Measurements from ENCODE around the gene ZNF761. TPM values are rescaled to one million over a fixed set of nuclear protein-coding genes. Genes with fewer than 3 reads are reported as not detected.
"Not testable (repeated sequence)": the region's sequence is repeated elsewhere in the genome, so short reads cannot be mapped to it uniquely, and the experiment has no call there.

Gene ZNF761
- total and polyA plus RNA-seq, 2 donors (not counting 3 experiments of a cell fraction or from before 2014, with no cell fraction given) = 6.4 to 8.8 TPM

GRCh38 chr19:53422551-53422950, 9.2 kb upstream of the ZNF761 start:
- Histone ChIP-seq H3K79me2 (ENCODE audit: control insufficient read depth, insufficient read depth, low read length) (no peaks in the 10 kb centered on the region), H3K4me2 (ENCODE audit: insufficient read depth, low read length) (no peak overlapping the region), H3K27me3 (ENCODE audit: control insufficient read depth in 2 of 2, insufficient read depth in 2 of 2, low read length in 2 of 2) (no peaks in the 10 kb centered on the region), H3K36me3 (ENCODE audit: control insufficient read depth in 2 of 2, extremely low read depth in 1 of 2, insufficient read depth in 2 of 2, low read length in 2 of 2) (no peaks in the 10 kb centered on the region), H3K27ac (ENCODE audit: insufficient read depth, low read depth, low read length) (no peak overlapping the region), H3K9ac (replicated peaks; ENCODE audit: extremely low read depth, insufficient read depth, low read length) (no peak overlapping the region), H3K9me3 (replicated peaks; ENCODE audit: control insufficient read depth, insufficient read depth, low read length) (no peaks in the 10 kb centered on the region), H2AFZ (ENCODE audit: low read depth, low read length) (no peak overlapping the region), H3K4me3 (replicated peaks in 1 of 3; ENCODE audit: insufficient read depth in 1 of 3, low read depth in 1 of 3, low read length in 3 of 3) (no peak overlapping the region), H3K9me1 (replicated peaks; ENCODE audit: control insufficient read depth, extremely low read depth, insufficient read depth, low read length) (no peaks in the 10 kb centered on the region), H4K20me1 (replicated peaks; ENCODE audit: control insufficient read depth, extremely low read depth, insufficient read depth, low read length) (no peaks in the 10 kb centered on the region), H3K4me1 (ENCODE audit: control insufficient read depth, extremely low read depth, insufficient read depth, low read length) (no peaks in the 10 kb centered on the region)
- dilution Hi-C loops (cut with MboI; ENCODE audit: extremely low pct_ligation_motif_present, low sequenced_read_pairs) (no loop called here), intact Hi-C loops (cut with micrococcal nuclease) (no loop called here)
- DNase-seq (ENCODE audit: low read depth, low spot score) (no peak), FAIRE-seq (no peak)
- ChIA-PET POLR2A (interaction anchor here (0.6 kb wide), 1 partner anchor 9 kb away, joined by 5 read pairs; no protein-coding TSS in a partner anchor), CTCF (interaction anchor here (0.9 kb wide), 1 partner anchor 324 kb away, joined by 3 read pairs; no protein-coding TSS in a partner anchor)
- BruUV-seq (replicated peaks) = no TSS peak
- TF ChIP-seq CTCF (IDR thresholded peaks at IDR 0.05; ENCODE audit: extremely low read depth in 1 of 2, insufficient read depth in 1 of 2, low read depth in 1 of 2, low read length in 2 of 2) (no peak), POLR2AphosphoS5 (IDR thresholded peaks at IDR 0.05; ENCODE audit: insufficient read depth, low read depth, low read length) (no peak), MYC (IDR thresholded peaks at IDR 0.05; ENCODE audit: low read depth, low read length) (no peak), JUN (IDR thresholded peaks at IDR 0.05; ENCODE audit: borderline replicate concordance, insufficient read depth, insufficient read length, low read depth) (no peak), GATA2 (IDR thresholded peaks at IDR 0.05; ENCODE audit: insufficient read depth, insufficient read length, low read depth, low read length) (no peak), MAX (IDR thresholded peaks at IDR 0.05; ENCODE audit: insufficient read depth, insufficient read length) (no peak), POLR2A (IDR thresholded peaks at IDR 0.05; ENCODE audit: low read depth, low read length) (no peak), FOS (IDR thresholded peaks at IDR 0.05; ENCODE audit: borderline replicate concordance, insufficient read depth, low read length) (no peak), EZH2 (IDR thresholded peaks at IDR 0.05; ENCODE audit: borderline replicate concordance, low read depth, low read length, severe bottlenecking) (no peak)

GRCh38 chr19:53423074-53423473, 8.7 kb upstream of the ZNF761 start:
- POLR2A ChIA-PET; H3K36me3 ChIP-seq (ENCODE audit: control insufficient read depth in 2 of 2, extremely low read depth in 1 of 2, insufficient read depth in 2 of 2, low read length in 2 of 2); BruUV-seq (replicated peaks); H3K27me3 ChIP-seq (ENCODE audit: control insufficient read depth in 2 of 2, insufficient read depth in 2 of 2, low read length in 2 of 2); DNase-seq (ENCODE audit: low read depth, low spot score); H4K20me1 ChIP-seq (replicated peaks; ENCODE audit: control insufficient read depth, extremely low read depth, insufficient read depth, low read length); H3K9me3 ChIP-seq (replicated peaks; ENCODE audit: control insufficient read depth, insufficient read depth, low read length); H3K9me1 ChIP-seq (replicated peaks; ENCODE audit: control insufficient read depth, extremely low read depth, insufficient read depth, low read length); H3K27ac ChIP-seq (ENCODE audit: insufficient read depth, low read depth, low read length); H2AFZ ChIP-seq (ENCODE audit: low read depth, low read length); FAIRE-seq; H3K4me2 ChIP-seq (ENCODE audit: insufficient read depth, low read length); H3K9ac ChIP-seq (replicated peaks; ENCODE audit: extremely low read depth, insufficient read depth, low read length); H3K4me3 ChIP-seq (replicated peaks in 1 of 3; ENCODE audit: insufficient read depth in 1 of 3, low read depth in 1 of 3, low read length in 3 of 3); intact Hi-C loops (cut with micrococcal nuclease); H3K4me1 ChIP-seq (ENCODE audit: control insufficient read depth, extremely low read depth, insufficient read depth, low read length); H3K79me2 ChIP-seq (ENCODE audit: control insufficient read depth, insufficient read depth, low read length); dilution Hi-C loops (cut with MboI; ENCODE audit: extremely low pct_ligation_motif_present, low sequenced_read_pairs): not testable (repeated sequence)
- CTCF ChIA-PET = interaction anchor here (0.9 to 3.4 kb wide), 3 partner anchors 228 to 323 kb away, joined by 3 to 61 read pairs (median 4); no protein-coding TSS in a partner anchor

- H3K4me1 ChIP-seq (ENCODE audit: control insufficient read depth, extremely low read depth, insufficient read depth, low read length); H3K79me2 ChIP-seq (ENCODE audit: control insufficient read depth, insufficient read depth, low read length); H3K4me2 ChIP-seq (ENCODE audit: insufficient read depth, low read length); H3K36me3 ChIP-seq (ENCODE audit: control insufficient read depth in 2 of 2, extremely low read depth in 1 of 2, insufficient read depth in 2 of 2, low read length in 2 of 2); dilution Hi-C loops (cut with MboI; ENCODE audit: extremely low pct_ligation_motif_present, low sequenced_read_pairs); H3K4me3 ChIP-seq (replicated peaks in 1 of 3; ENCODE audit: insufficient read depth in 1 of 3, low read depth in 1 of 3, low read length in 3 of 3); H3K9me3 ChIP-seq (replicated peaks; ENCODE audit: control insufficient read depth, insufficient read depth, low read length); POLR2A ChIA-PET; H4K20me1 ChIP-seq (replicated peaks; ENCODE audit: control insufficient read depth, extremely low read depth, insufficient read depth, low read length); H3K27me3 ChIP-seq (ENCODE audit: control insufficient read depth in 2 of 2, insufficient read depth in 2 of 2, low read length in 2 of 2); intact Hi-C loops (cut with micrococcal nuclease); H3K27ac ChIP-seq (ENCODE audit: insufficient read depth, low read depth, low read length); DNase-seq (ENCODE audit: low read depth, low spot score); BruUV-seq (replicated peaks); H3K9ac ChIP-seq (replicated peaks; ENCODE audit: extremely low read depth, insufficient read depth, low read length); H3K9me1 ChIP-seq (replicated peaks; ENCODE audit: control insufficient read depth, extremely low read depth, insufficient read depth, low read length); H2AFZ ChIP-seq (ENCODE audit: low read depth, low read length): not testable (repeated sequence)
- FAIRE-seq = peak; percentile 87
- CTCF ChIA-PET = interaction anchor here (0.8 to 3.4 kb wide), 4 partner anchors 228 to 842 kb away, joined by 3 to 61 read pairs (median 8); no protein-coding TSS in a partner anchor
These were observed 8.1 kb upstream of the ZNF761 start for GRCh38 chr19:53423680-53424079.
